ENCODE results near the gene ETFB. TPM values are rescaled to one million over a fixed set of nuclear protein-coding genes. Genes with fewer than 3 reads are reported as not detected.

Gene ETFB
- total RNA-seq, 2 experiments from 2014 or later = 137 to 141 TPM

GRCh38 chr19:51394050-51394836 is 28.1 kb upstream of the ETFB start:
- no peaks in the 10 kb centered on the region for H3K27me3 Mint-ChIP-seq (ENCODE audit: low read depth)
- peak overlapping the region; percentile 95 for H3K4me3 Mint-ChIP-seq
- H3K4me1 Mint-ChIP-seq (ENCODE audit: low read depth) = peaks cover 61% of the 10 kb centered on the region
- ATAC-seq = peak; percentile 94
- ChIA-PET CTCF (interaction anchor here (0.7 to 6.1 kb wide), 16 partner anchors 12 to 265 kb away, joined by 3 to 39 read pairs (median 6); partner anchors contain the start of genes ETFB and NKG7), POLR2A (interaction anchor here (0.6 to 4.1 kb wide), 10 partner anchors 15 to 310 kb away, joined by 3 to 68 read pairs (median 12); partner anchors contain the start of genes CLDND2, ETFB, NKG7 and SIGLEC10)
- DNase-seq = peak; percentile 99
- H3K9me3 Mint-ChIP-seq (ENCODE audit: insufficient read depth) = no peaks in the 10 kb centered on the region
- peaks cover 6% of the 10 kb centered on the region for H3K36me3 Mint-ChIP-seq (ENCODE audit: low read depth)
- H3K27ac Mint-ChIP-seq = peak overlapping the region; percentile 96

DNA sequence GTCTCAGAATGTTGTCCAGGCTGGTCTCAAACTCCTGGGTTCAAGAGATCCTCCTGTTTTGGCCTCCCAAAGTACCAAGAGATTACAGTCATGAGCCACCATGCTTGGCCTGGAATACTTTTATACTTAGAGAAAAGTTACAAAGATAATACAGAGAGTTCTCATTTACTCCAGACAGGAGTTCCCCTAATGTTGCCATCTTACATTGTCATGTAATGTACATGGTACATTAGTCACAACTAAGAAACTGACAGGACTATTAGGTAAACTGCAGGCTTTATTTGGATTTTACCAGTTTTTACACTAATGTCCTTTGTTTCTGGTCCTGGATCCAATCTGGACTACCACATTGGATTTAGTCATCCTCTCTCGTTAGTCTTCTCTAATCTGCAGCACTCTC is 26.5 kb upstream of the ETFB start:
- Mint-ChIP-seq H3K27ac (peak overlapping the region; percentile 71), H3K36me3 (ENCODE audit: low read depth) (peaks cover 6% of the 10 kb centered on the region), H3K4me1 (ENCODE audit: low read depth) (peaks cover 54% of the 10 kb centered on the region), H3K9me3 (ENCODE audit: insufficient read depth) (no peaks in the 10 kb centered on the region), H3K27me3 (ENCODE audit: low read depth) (no peaks in the 10 kb centered on the region), H3K4me3 (peak overlapping the region; percentile 52)
- CTCF ChIA-PET = interaction anchor here (1.1 kb wide), 1 partner anchor 25 kb away, joined by 4 read pairs; no protein-coding TSS in a partner anchor
- POLR2A ChIA-PET = no interaction called here
- ATAC-seq (no peak), DNase-seq (no peak)

- ChIA-PET CTCF (interaction anchor here (0.8 kb wide), 1 partner anchor 52 kb away, joined by 3 read pairs; no protein-coding TSS in a partner anchor), POLR2A (interaction anchor here (0.7 kb wide), 1 partner anchor 11 kb away, joined by 3 read pairs; no protein-coding TSS in a partner anchor)
- Mint-ChIP-seq H3K4me1 (ENCODE audit: low read depth) (peaks cover 53% of the 10 kb centered on the region), H3K4me3 (no peak overlapping the region), H3K9me3 (ENCODE audit: insufficient read depth) (no peaks in the 10 kb centered on the region), H3K36me3 (ENCODE audit: low read depth) (peaks cover 6% of the 10 kb centered on the region), H3K27me3 (ENCODE audit: low read depth) (no peaks in the 10 kb centered on the region), H3K27ac (peak overlapping the region; percentile 78)
- DNase-seq (no peak), ATAC-seq (no peak)
Observed at GRCh38 chr19:51391073-51391611, 25.0 kb upstream of the ETFB start.

DNA sequence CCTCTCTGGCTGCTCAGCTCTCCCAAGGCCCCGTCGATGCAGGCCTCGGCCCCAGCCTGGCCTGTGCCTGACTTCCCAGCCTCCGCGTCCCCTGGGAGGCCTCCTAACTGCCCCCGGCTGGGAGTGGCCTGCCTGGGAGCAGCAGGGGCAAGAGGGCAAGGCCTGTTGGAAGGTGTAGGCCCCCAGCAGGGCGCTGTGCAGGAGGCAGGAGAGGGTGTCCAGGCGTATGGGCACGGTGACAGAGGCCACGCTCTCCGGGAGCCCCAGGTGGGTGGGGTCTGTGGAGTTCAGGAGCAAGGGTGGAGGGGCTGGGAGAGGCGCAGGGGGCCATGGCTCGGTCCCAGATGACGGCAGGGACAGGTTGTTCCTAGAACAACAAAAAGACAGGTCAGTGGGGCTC is 23.0 kb upstream of the ETFB start:
- Mint-ChIP-seq H3K27ac (no peak overlapping the region), H3K9me3 (ENCODE audit: insufficient read depth) (no peaks in the 10 kb centered on the region), H3K36me3 (ENCODE audit: low read depth) (no peaks in the 10 kb centered on the region), H3K27me3 (ENCODE audit: low read depth) (no peaks in the 10 kb centered on the region), H3K4me1 (ENCODE audit: low read depth) (peaks cover 36% of the 10 kb centered on the region), H3K4me3 (no peak overlapping the region)
- POLR2A ChIA-PET = no interaction called here
- ATAC-seq = no peak
- no peak for DNase-seq
- CTCF ChIA-PET = interaction anchor here (0.7 kb wide), 1 partner anchor 9 kb away, joined by 3 read pairs; no protein-coding TSS in a partner anchor

DNA sequence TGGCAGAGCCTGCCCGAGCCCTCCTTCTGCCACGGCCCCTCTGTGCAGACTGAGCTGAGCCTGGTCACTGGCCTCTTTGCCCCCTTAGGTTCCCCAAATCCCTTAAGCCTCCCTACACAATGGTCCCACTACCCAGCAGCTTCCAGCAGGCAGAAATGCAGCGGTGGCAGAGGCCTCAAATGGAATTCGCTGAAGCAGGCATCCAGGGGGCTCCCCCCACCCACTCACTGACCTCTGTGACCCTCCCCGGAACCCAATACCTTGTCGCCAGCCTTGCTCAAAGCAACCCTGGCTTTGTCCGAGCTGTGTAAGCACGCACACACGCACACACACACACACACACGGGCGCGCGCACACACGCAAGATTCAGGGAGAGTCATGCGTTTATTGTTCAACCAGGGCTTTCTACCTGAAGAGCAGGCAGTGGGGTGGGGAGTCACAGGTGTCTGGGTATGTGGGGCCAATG is 21.8 kb upstream of the ETFB start, which contains the start of gene LIM2:
LIM2 (minus strand) TSS at position 51 of the 466 bp plus-strand sequence. CDS start 531 bp downstream, outside the sequence.
- no peaks in the 10 kb centered on the region for H3K36me3 Mint-ChIP-seq (ENCODE audit: low read depth)
- no peaks in the 10 kb centered on the region for H3K27me3 Mint-ChIP-seq (ENCODE audit: low read depth)
- peaks cover 28% of the 10 kb centered on the region for H3K4me1 Mint-ChIP-seq (ENCODE audit: low read depth)
- ChIA-PET CTCF (no interaction called here), POLR2A (no interaction called here)
- no peaks in the 10 kb centered on the region for H3K9me3 Mint-ChIP-seq (ENCODE audit: insufficient read depth)
- H3K27ac Mint-ChIP-seq = peak within 1 kb of the TSS; percentile 45
- no peak within 1 kb of the TSS for H3K4me3 Mint-ChIP-seq
- no peak for DNase-seq
- ATAC-seq = no peak

DNA sequence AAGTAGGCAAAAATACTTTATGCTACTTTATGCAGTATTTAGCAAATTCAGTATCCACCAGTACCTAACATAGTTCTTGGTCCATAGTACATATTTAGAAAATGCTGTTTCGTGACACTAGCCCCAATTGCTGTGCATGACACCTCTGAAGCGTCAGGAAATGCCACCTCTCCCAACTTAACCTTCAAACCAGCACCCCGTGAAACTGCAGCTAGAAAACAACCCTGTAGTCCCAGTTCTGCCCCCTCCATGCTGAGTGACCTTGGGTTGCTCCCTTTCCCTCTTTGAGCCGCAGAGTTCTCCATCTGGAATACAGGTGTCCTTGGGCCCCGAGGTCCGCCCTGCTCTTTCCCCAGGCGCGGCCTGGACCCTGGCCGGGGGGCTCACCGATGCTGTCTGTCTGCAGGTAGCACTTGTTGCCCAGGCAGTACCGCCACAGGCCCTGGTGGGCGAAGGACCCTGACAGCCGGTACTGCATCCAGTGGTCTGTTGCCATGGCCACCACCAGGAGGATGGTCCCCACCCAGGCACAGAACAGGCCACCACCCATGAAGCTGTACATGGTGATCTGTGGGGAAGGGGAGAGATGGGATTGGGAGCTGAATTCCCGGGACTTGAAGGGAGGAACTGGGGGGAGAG is 20.8 kb upstream of the ETFB start:
- H3K4me3 Mint-ChIP-seq = no peak overlapping the region
- ATAC-seq (peak; percentile 33), DNase-seq (no peak)
- H3K4me1 Mint-ChIP-seq (ENCODE audit: low read depth) = peaks cover 23% of the 10 kb centered on the region
- H3K27ac Mint-ChIP-seq = peak overlapping the region; percentile 45
- no peaks in the 10 kb centered on the region for H3K27me3 Mint-ChIP-seq (ENCODE audit: low read depth)
- H3K36me3 Mint-ChIP-seq (ENCODE audit: low read depth) = peaks cover under 1% of the 10 kb centered on the region
- ChIA-PET CTCF (no interaction called here), POLR2A (no interaction called here)
- H3K9me3 Mint-ChIP-seq (ENCODE audit: insufficient read depth) = no peaks in the 10 kb centered on the region

GRCh38 chr19:51382004-51382403 is 15.8 kb upstream of the ETFB start:
- POLR2A ChIA-PET = interaction anchor here (1.5 kb wide), 1 partner anchor 9 kb away, joined by 6 read pairs; the partner anchor contains the start of gene NKG7
- Mint-ChIP-seq H3K27ac (no peak overlapping the region), H3K4me1 (ENCODE audit: low read depth) (peaks cover 26% of the 10 kb centered on the region), H3K9me3 (ENCODE audit: insufficient read depth) (no peaks in the 10 kb centered on the region), H3K27me3 (ENCODE audit: low read depth) (no peaks in the 10 kb centered on the region), H3K4me3 (no peak overlapping the region), H3K36me3 (ENCODE audit: low read depth) (peaks cover 5% of the 10 kb centered on the region)
- DNase-seq (no peak), ATAC-seq (no peak)
- CTCF ChIA-PET = interaction anchor here (1.6 kb wide), 1 partner anchor 14 kb away, joined by 6 read pairs; no protein-coding TSS in a partner anchor

DNA sequence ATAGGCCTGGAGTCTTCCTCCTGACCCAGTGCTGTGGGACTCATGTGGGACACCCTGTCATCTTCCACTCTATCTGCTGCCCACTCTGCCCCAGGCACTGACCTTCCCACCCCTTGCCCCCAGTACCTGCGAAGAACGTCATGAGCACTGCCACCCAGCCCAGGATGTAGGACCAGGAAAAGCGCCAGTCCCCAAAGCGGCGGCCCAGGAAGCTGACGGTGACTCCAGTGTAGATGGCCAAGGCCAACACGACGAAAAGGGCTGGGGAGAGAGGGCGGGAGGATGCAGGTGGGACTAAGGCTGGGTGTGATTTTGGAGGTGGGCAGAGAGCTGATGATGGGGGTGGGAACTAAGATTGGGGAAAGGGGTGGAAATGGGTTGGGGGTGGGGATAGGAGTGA is 14.2 kb upstream of the ETFB start:
- ATAC-seq (no peak), DNase-seq (no peak)
- Mint-ChIP-seq H3K27ac (peak overlapping the region; percentile 26), H3K4me3 (no peak overlapping the region), H3K36me3 (ENCODE audit: low read depth) (peaks cover 6% of the 10 kb centered on the region), H3K27me3 (ENCODE audit: low read depth) (no peaks in the 10 kb centered on the region), H3K9me3 (ENCODE audit: insufficient read depth) (no peaks in the 10 kb centered on the region), H3K4me1 (ENCODE audit: low read depth) (peaks cover 42% of the 10 kb centered on the region)
- POLR2A ChIA-PET = interaction anchor here (1.3 kb wide), 1 partner anchor 10 kb away, joined by 3 read pairs; the partner anchor contains the start of gene C19orf84
- CTCF ChIA-PET = interaction anchor here (1.6 kb wide), 1 partner anchor 15 kb away, joined by 6 read pairs; no protein-coding TSS in a partner anchor

DNA sequence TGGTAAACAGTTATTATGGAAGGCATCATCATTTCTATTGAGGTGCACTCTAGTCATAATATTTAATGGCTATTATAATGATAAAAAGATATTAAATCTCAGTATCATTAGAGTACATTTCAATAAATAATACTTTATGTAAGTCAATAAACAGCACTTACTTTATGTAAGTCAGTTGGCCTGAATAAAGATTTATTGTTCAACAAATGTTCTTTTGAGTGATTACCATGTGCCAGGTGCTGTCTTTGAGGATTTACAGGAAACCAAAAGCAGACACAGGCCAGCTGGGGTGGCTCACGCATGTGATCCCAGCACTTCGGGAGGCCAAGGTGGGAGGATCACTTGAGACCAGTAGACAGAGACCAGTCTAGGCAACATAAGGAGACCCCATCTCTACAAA is 11.2 kb upstream of the ETFB start:
- ChIA-PET CTCF (no interaction called here), POLR2A (interaction anchor here (4.0 kb wide), 1 partner anchor 18 kb away, joined by 18 read pairs; no protein-coding TSS in a partner anchor)
- Mint-ChIP-seq H3K27me3 (ENCODE audit: low read depth) (no peaks in the 10 kb centered on the region), H3K4me1 (ENCODE audit: low read depth) (peaks cover 71% of the 10 kb centered on the region), H3K27ac (no peak overlapping the region), H3K9me3 (ENCODE audit: insufficient read depth) (no peaks in the 10 kb centered on the region), H3K36me3 (ENCODE audit: low read depth) (peaks cover 21% of the 10 kb centered on the region), H3K4me3 (no peak overlapping the region)
- ATAC-seq (no peak), DNase-seq (no peak)

GRCh38 chr19:51375504-51376221 is 9.5 kb upstream of the ETFB start:
- H3K4me3 Mint-ChIP-seq = peak overlapping the region; percentile 66
- H3K27me3 Mint-ChIP-seq (ENCODE audit: low read depth) = no peaks in the 10 kb centered on the region
- DNase-seq (peak; percentile 66), ATAC-seq (no peak)
- ChIA-PET POLR2A (interaction anchor here (1.0 to 4.0 kb wide), 2 partner anchors 10 to 19 kb away, joined by 3 to 18 read pairs; no protein-coding TSS in a partner anchor), CTCF (interaction anchor here (1.8 kb wide), 1 partner anchor 23 kb away, joined by 6 read pairs; no protein-coding TSS in a partner anchor)
- H3K27ac Mint-ChIP-seq = peak overlapping the region; percentile 100
- peaks cover 74% of the 10 kb centered on the region for H3K4me1 Mint-ChIP-seq (ENCODE audit: low read depth)
- H3K36me3 Mint-ChIP-seq (ENCODE audit: low read depth) = peaks cover 28% of the 10 kb centered on the region
- no peaks in the 10 kb centered on the region for H3K9me3 Mint-ChIP-seq (ENCODE audit: insufficient read depth)
